Thyroid gland (tissue), 4 donors: ENCODE measurements around the gene LACRT.

Source experiments
- POLR2A ChIP-seq, 2 donors: fragments of 450-650 bp; IDR thresholded peaks; one replicate each; pipeline ENCODE4 v1.6.1; 2017; ENCODE audit warnings: antibody characterized with exemption in 2 of 2, mild to moderate bottlenecking in 2 of 2, moderate library complexity in 1 of 2
- TF ChIP-seq, protein P1 (sequence below), 6 experiments: fragments of 200-600 bp in 3 of 6; fragments of 450-650 bp in 3 of 6; sonication (generic) in 3 of 6; IDR thresholded peaks; one replicate each; pipeline ENCODE4 v1.5.1; 2016 to 2019; ENCODE audit warnings: antibody characterized with exemption in 6 of 6, mild to moderate bottlenecking in 2 of 6, inconsistent platforms in 1 of 6, moderate library complexity in 1 of 6

- no peak for TF ChIP-seq POLR2A (IDR thresholded peaks at IDR 0.05)
- TF ChIP-seq, protein P1, sequence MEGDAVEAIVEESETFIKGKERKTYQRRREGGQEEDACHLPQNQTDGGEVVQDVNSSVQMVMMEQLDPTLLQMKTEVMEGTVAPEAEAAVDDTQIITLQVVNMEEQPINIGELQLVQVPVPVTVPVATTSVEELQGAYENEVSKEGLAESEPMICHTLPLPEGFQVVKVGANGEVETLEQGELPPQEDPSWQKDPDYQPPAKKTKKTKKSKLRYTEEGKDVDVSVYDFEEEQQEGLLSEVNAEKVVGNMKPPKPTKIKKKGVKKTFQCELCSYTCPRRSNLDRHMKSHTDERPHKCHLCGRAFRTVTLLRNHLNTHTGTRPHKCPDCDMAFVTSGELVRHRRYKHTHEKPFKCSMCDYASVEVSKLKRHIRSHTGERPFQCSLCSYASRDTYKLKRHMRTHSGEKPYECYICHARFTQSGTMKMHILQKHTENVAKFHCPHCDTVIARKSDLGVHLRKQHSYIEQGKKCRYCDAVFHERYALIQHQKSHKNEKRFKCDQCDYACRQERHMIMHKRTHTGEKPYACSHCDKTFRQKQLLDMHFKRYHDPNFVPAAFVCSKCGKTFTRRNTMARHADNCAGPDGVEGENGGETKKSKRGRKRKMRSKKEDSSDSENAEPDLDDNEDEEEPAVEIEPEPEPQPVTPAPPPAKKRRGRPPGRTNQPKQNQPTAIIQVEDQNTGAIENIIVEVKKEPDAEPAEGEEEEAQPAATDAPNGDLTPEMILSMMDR (IDR thresholded peaks at IDR 0.05), result no peak
These were observed 46.4 kb downstream of the LACRT start, which contains the start of gene PPP1R1A for GRCh38 chr12:54588110-54588889.
